ENCODE results near the gene PACSIN3.

Gene PACSIN3

GRCh38 chr11:47189100-47189834, 3.0 kb upstream of the PACSIN3 start:
- DNase-seq (ENCODE audit: extremely low spot score), result no peak
- CTCF ChIA-PET, result interaction anchor here (1.2 to 1.3 kb wide), 2 partner anchors 70 to 166 kb away, joined by 3 to 4 read pairs; no protein-coding TSS in a partner anchor
- no peak for TF ChIP-seq L3MBTL2 (conservative IDR thresholded peaks at IDR 0.05)
- no peak for TF ChIP-seq PKNOX1 (IDR thresholded peaks at IDR 0.05)
- TF ChIP-seq TARDBP (IDR thresholded peaks at IDR 0.05), result no peak
- no peak for TF ChIP-seq FOXK2 (IDR thresholded peaks at IDR 0.05)
- no peak for TF ChIP-seq ARNT (IDR thresholded peaks at IDR 0.05)
- no peak for TF ChIP-seq HDGF (IDR thresholded peaks at IDR 0.05; ENCODE audit: borderline replicate concordance)
- no peak for TF ChIP-seq ELF4 (IDR thresholded peaks at IDR 0.05)
- TF ChIP-seq SUZ12 (IDR thresholded peaks at IDR 0.05), result no peak
- no peak for TF ChIP-seq ZNF384 (IDR thresholded peaks at IDR 0.05)
- no peak for TF ChIP-seq NFRKB (IDR thresholded peaks at IDR 0.05)
- no peak for TF ChIP-seq CTBP1 (IDR thresholded peaks at IDR 0.05; ENCODE audit: borderline replicate concordance)
- no peak for TF ChIP-seq SP1 (IDR thresholded peaks at IDR 0.05)
- no peak for TF ChIP-seq BHLHE40 (IDR thresholded peaks at IDR 0.05; ENCODE audit: borderline replicate concordance)
- TF ChIP-seq LEF1 (IDR thresholded peaks at IDR 0.05; ENCODE audit: borderline replicate concordance), result no peak
- TF ChIP-seq FOXA1 (IDR thresholded peaks at IDR 0.05), result no peak
- TF ChIP-seq FOXM1 (IDR thresholded peaks at IDR 0.05; ENCODE audit: borderline replicate concordance), result no peak
- POLR2A ChIA-PET, result interaction anchor here (0.8 to 5.1 kb wide), 2 partner anchors 25 to 26 kb away, joined by 3 to 49 read pairs; partner anchors contain the start of gene DDB2

GRCh38 chr11:47188259-47188658, 2.0 kb upstream of the PACSIN3 start:
- CTCF ChIA-PET, result interaction anchor here (1.3 to 1.7 kb wide), 2 partner anchors 11 to 167 kb away, joined by 4 to 12 read pairs; partner anchors contain the start of gene ARFGAP2
- POLR2A ChIA-PET, result interaction anchor here (1.0 to 5.1 kb wide), 3 partner anchors 27 to 61 kb away, joined by 3 to 49 read pairs (median 19); partner anchors contain the start of genes ACP2 and DDB2
- TF ChIP-seq PKNOX1 (IDR thresholded peaks at IDR 0.05), result no peak
- no peak for TF ChIP-seq BHLHE40 (IDR thresholded peaks at IDR 0.05; ENCODE audit: borderline replicate concordance)
- TF ChIP-seq L3MBTL2 (conservative IDR thresholded peaks at IDR 0.05), result no peak
- TF ChIP-seq SUZ12 (IDR thresholded peaks at IDR 0.05), result no peak
- TF ChIP-seq ELF4 (IDR thresholded peaks at IDR 0.05), result no peak
- TF ChIP-seq TARDBP (IDR thresholded peaks at IDR 0.05), result no peak
- TF ChIP-seq ZNF384 (IDR thresholded peaks at IDR 0.05), result no peak
- TF ChIP-seq CTBP1 (IDR thresholded peaks at IDR 0.05; ENCODE audit: borderline replicate concordance), result no peak
- TF ChIP-seq NFRKB (IDR thresholded peaks at IDR 0.05), result no peak
- no peak for TF ChIP-seq FOXK2 (IDR thresholded peaks at IDR 0.05)
- TF ChIP-seq ARNT (IDR thresholded peaks at IDR 0.05), result no peak
- DNase-seq (ENCODE audit: extremely low spot score), result no peak

DNA sequence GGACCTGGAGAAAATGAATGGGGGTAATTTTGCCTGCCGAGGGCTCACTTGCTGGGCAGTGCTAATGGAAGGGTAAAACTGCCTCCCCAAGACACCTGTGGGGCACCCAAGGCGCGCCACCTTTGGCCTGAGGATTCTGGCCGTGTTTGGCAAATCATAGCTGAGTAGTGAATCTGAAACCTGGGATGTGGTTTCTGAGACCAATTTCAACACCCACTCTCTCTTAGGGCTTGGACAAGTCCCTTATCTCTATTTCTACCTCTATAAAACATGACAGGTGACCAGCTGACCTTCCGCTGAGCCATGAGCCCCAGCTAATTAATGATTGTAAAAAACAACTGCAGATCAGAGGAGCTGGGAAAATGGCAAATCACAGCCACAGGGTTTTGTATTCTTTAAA, 1.5 kb upstream of the PACSIN3 start:
- POLR2A ChIA-PET, result interaction anchor here (1.0 to 5.1 kb wide), 3 partner anchors 28 to 61 kb away, joined by 3 to 49 read pairs (median 19); partner anchors contain the start of genes ACP2 and DDB2
- CTCF ChIA-PET, result interaction anchor here (0.5 to 1.7 kb wide), 5 partner anchors 10 to 167 kb away, joined by 3 to 12 read pairs (median 3); partner anchors contain the start of genes ACP2 and ARFGAP2
- DNase-seq (ENCODE audit: extremely low spot score), result no peak
- TF ChIP-seq BHLHE40 (IDR thresholded peaks at IDR 0.05; ENCODE audit: borderline replicate concordance) (no peak), SUZ12 (IDR thresholded peaks at IDR 0.05) (no peak), HDGF (IDR thresholded peaks at IDR 0.05; ENCODE audit: borderline replicate concordance) (no peak), SP1 (IDR thresholded peaks at IDR 0.05) (no peak), TARDBP (IDR thresholded peaks at IDR 0.05) (no peak), CTBP1 (IDR thresholded peaks at IDR 0.05; ENCODE audit: borderline replicate concordance) (no peak), L3MBTL2 (conservative IDR thresholded peaks at IDR 0.05) (no peak), ZNF384 (IDR thresholded peaks at IDR 0.05) (no peak), ARNT (IDR thresholded peaks at IDR 0.05) (no peak)

GRCh38 chr11:47186700-47187695, 764 bp upstream of the PACSIN3 start:
- ChIA-PET CTCF (interaction anchor here (0.5 to 1.7 kb wide), 4 partner anchors 9 to 136 kb away, joined by 3 to 12 read pairs (median 3); partner anchors contain the start of genes ACP2 and ARFGAP2), POLR2A (interaction anchor here (0.7 to 5.1 kb wide), 6 partner anchors 9 to 68 kb away, joined by 3 to 49 read pairs (median 3); partner anchors contain the start of genes ACP2 and DDB2)
- no peak for TF ChIP-seq FOXM1 (IDR thresholded peaks at IDR 0.05; ENCODE audit: borderline replicate concordance)
- peak; percentile 75 for TF ChIP-seq L3MBTL2 (conservative IDR thresholded peaks at IDR 0.05)
- DNase-seq (ENCODE audit: extremely low spot score), result no peak

GRCh38 chr11:47185305-47186075, 744 bp downstream of the PACSIN3 start:
- ChIA-PET CTCF (interaction anchor here (2.1 kb wide), 1 partner anchor 170 kb away, joined by 12 read pairs; no protein-coding TSS in a partner anchor), POLR2A (interaction anchor here (1.0 to 5.1 kb wide), 5 partner anchors 8 to 169 kb away, joined by 3 to 49 read pairs (median 4); partner anchors contain the start of genes ACP2 and DDB2)
- DNase-seq (ENCODE audit: extremely low spot score), result no peak
- TF ChIP-seq L3MBTL2 (conservative IDR thresholded peaks at IDR 0.05), result peak; percentile 71
- no peak for TF ChIP-seq CTBP1 (IDR thresholded peaks at IDR 0.05; ENCODE audit: borderline replicate concordance)
- no peak for TF ChIP-seq NFRKB (IDR thresholded peaks at IDR 0.05)
- no peak for TF ChIP-seq FOXA1 (IDR thresholded peaks at IDR 0.05)
- no peak for TF ChIP-seq FOXK2 (IDR thresholded peaks at IDR 0.05)
